Skeletal muscle satellite cell (primary cell): ENCODE results near the gene CHD2.

ENCODE experiments used
- H3K27me3 ChIP-seq: 2 replicates; pipeline ENCODE4 v1.7.0; 2013; ENCODE audit warnings: low read length; ENCODE audit not compliant: control insufficient read depth, insufficient read depth
- H3K36me3 ChIP-seq: 2 replicates; pipeline ENCODE4 v1.7.0; 2013; ENCODE audit warnings: mild to moderate bottlenecking, control low read depth, low read length; ENCODE audit not compliant: insufficient read depth
- H3K4me1 ChIP-seq: 2 replicates; pipeline ENCODE4 v1.7.0; 2013; ENCODE audit warnings: low read length; ENCODE audit not compliant: control insufficient read depth, insufficient read depth
- H3K4me2 ChIP-seq: 2 replicates; pipeline ENCODE4 v1.7.0; 2013; ENCODE audit warnings: mild to moderate bottlenecking, low read length
- H3K4me3 ChIP-seq: 2 replicates; pipeline ENCODE4 v1.7.0; 2013; ENCODE audit warnings: low read length
- H3K9ac ChIP-seq: 2 replicates; pipeline ENCODE4 v1.7.0; 2013; ENCODE audit warnings: mild to moderate bottlenecking, low read depth, low read length, moderate library complexity
- H3K9me3 ChIP-seq: replicated peaks from 2 replicates; pipeline ENCODE4 v1.7.0; 2013; ENCODE audit warnings: mild to moderate bottlenecking, control low read depth, low read length

The CHD2 gene

GRCh38 chr15:92901995-92902394 lies 1.9 kb downstream of the CHD2 start:
- peaks cover 22% of the 10 kb centered on the region for H3K4me1 ChIP-seq
- no peaks in the 10 kb centered on the region for H3K27me3 ChIP-seq
- H3K4me2 ChIP-seq = peak overlapping the region; percentile 94
- no peaks in the 10 kb centered on the region for H3K9me3 ChIP-seq
- H3K4me3 ChIP-seq = peak overlapping the region; percentile 91
- peak overlapping the region; percentile 96 for H3K9ac ChIP-seq
- H3K36me3 ChIP-seq = peaks cover 46% of the 10 kb centered on the region

- Histone ChIP-seq H3K4me3 (peak overlapping the region; percentile 91), H3K27me3 (no peaks in the 10 kb centered on the region), H3K9ac (peak overlapping the region; percentile 96), H3K9me3 (no peaks in the 10 kb centered on the region), H3K36me3 (peaks cover 38% of the 10 kb centered on the region), H3K4me2 (peak overlapping the region; percentile 94), H3K4me1 (peaks cover 31% of the 10 kb centered on the region)
Observed at GRCh38 chr15:92902737-92903593, 2.8 kb downstream of the CHD2 start.

DNA sequence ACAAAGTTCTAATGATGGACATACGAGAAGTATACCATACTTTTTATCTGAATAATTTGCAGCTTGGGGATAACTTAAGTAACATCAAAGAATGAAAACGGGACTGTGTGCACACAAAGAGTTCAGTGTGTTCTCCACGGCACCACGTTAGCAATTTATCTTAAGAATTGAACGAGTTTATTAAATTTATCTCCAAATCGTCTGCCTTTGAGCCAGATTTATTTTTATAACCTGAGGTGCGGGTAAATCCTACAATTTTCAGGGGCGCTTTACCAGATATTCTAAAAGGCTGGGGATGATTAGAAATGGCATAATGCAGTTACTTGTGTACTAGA lies 3.5 kb downstream of the CHD2 start:
- Histone ChIP-seq H3K9me3 (no peaks in the 10 kb centered on the region), H3K9ac (peak overlapping the region; percentile 96), H3K4me1 (peaks cover 37% of the 10 kb centered on the region), H3K4me2 (peak overlapping the region; percentile 94), H3K4me3 (peak overlapping the region; percentile 91), H3K36me3 (peaks cover 31% of the 10 kb centered on the region), H3K27me3 (no peaks in the 10 kb centered on the region)

- peaks cover 26% of the 10 kb centered on the region for H3K36me3 ChIP-seq
- no peaks in the 10 kb centered on the region for H3K9me3 ChIP-seq
- peak overlapping the region; percentile 94 for H3K4me2 ChIP-seq
- peak overlapping the region; percentile 91 for H3K4me3 ChIP-seq
- peak overlapping the region; percentile 96 for H3K9ac ChIP-seq
- H3K4me1 ChIP-seq = peaks cover 42% of the 10 kb centered on the region
- no peaks in the 10 kb centered on the region for H3K27me3 ChIP-seq
Observed at GRCh38 chr15:92903966-92904721, 4.0 kb downstream of the CHD2 start.

DNA sequence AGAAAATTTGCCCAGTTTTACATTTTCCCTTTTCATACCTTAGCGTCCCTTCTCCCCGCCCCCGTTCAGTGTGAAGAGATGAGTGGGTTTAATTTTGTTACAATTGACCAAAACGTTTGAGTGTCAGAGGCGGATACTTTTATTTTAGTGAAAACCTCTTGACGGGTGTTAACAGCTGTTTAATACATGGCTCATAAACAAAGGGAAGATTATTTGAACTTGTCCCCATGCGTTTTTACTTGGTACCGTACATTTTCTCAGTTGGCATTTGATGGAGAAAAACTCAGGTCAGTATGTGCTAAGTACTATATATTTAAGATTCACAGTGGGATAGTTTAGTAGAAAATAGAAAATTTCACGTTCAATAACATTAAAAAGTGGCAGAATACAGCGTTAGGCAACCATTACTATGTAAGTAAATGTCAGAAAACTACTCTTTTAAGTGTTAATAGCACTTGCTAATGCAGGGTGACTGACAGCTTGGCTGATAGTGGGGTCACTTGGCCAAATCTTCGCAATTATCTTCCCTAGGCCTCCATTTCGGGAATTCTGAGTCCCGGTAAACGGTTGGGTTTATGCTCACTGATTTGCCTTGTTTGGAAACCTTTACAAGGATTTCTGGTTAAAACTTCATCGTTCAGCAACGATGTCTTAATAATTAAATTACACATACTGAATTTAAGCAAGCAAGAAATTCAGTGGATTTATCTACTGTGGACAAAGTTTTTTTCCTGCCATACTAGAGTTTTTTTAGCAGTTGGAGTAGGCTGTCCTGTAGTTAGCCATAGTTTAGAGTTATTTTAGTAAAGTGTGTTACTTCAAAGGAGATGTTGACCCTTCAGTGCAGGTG lies 4.8 kb downstream of the CHD2 start:
- peaks cover 23% of the 10 kb centered on the region for H3K36me3 ChIP-seq
- H3K9me3 ChIP-seq = no peaks in the 10 kb centered on the region
- peaks cover 48% of the 10 kb centered on the region for H3K4me1 ChIP-seq
- peak overlapping the region; percentile 96 for H3K9ac ChIP-seq
- H3K4me3 ChIP-seq = peak overlapping the region; percentile 67
- peak overlapping the region; percentile 92 for H3K4me2 ChIP-seq
- no peaks in the 10 kb centered on the region for H3K27me3 ChIP-seq

- H3K4me3 ChIP-seq = peak overlapping the region; percentile 67
- H3K4me1 ChIP-seq = peaks cover 58% of the 10 kb centered on the region
- peak overlapping the region; percentile 92 for H3K4me2 ChIP-seq
- H3K9me3 ChIP-seq = no peaks in the 10 kb centered on the region
- H3K36me3 ChIP-seq = peaks cover 27% of the 10 kb centered on the region
- no peaks in the 10 kb centered on the region for H3K27me3 ChIP-seq
- H3K9ac ChIP-seq = peak overlapping the region; percentile 96
Observed at GRCh38 chr15:92906020-92906419, 5.9 kb downstream of the CHD2 start.

DNA sequence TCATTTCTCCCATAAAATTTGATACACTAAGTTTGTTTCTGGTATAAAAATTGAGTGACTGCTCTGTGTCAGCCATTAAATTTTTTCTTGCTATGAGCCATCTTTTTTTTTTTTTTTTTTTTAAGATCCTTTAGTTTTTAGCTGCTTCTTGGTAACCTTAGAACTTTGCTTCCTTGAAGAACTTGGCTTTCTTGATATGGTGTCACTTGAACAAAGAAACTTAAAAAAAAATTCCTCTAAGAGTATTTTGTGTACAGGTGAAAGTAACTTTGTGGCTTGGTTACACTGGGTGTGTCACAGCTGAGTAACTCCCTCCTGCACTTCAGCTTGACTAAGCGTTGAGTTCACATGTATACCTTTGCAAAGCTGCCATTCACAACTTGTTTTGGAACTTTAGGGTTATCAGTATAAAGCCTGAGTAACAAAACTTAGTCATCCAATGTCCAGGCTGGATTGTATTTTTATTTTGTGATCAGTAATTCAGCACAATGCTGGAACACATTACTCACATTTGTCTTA lies 6.5 kb downstream of the CHD2 start:
- Histone ChIP-seq H3K27me3 (no peaks in the 10 kb centered on the region), H3K4me3 (peak overlapping the region; percentile 67), H3K4me2 (peak overlapping the region; percentile 92), H3K9me3 (no peaks in the 10 kb centered on the region), H3K36me3 (peaks cover 22% of the 10 kb centered on the region), H3K9ac (peak overlapping the region; percentile 96), H3K4me1 (peaks cover 61% of the 10 kb centered on the region)

DNA sequence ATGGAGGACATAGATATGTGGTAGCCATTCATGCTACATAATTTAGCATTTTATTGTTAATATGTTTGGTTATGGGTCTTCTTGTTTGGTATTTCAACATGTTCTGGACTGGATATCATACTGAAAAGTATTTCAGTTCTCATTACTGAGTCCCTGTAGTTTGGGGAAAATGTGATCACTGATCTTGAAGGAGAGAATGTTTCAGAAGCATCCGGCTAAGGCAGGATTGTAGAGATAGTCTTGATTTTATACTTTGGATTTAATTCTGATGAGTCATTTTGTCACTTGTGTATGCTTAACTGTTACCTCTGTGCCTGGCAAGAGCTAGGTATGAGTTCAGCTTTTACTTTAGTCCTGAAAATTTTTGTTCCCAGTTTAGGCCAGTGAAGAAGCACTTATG lies 7.1 kb downstream of the CHD2 start:
- peak overlapping the region; percentile 96 for H3K9ac ChIP-seq
- H3K9me3 ChIP-seq = no peaks in the 10 kb centered on the region
- peaks cover 24% of the 10 kb centered on the region for H3K36me3 ChIP-seq
- H3K4me3 ChIP-seq = peak overlapping the region; percentile 67
- H3K4me1 ChIP-seq = peaks cover 61% of the 10 kb centered on the region
- H3K4me2 ChIP-seq = peak overlapping the region; percentile 92
- no peaks in the 10 kb centered on the region for H3K27me3 ChIP-seq

DNA sequence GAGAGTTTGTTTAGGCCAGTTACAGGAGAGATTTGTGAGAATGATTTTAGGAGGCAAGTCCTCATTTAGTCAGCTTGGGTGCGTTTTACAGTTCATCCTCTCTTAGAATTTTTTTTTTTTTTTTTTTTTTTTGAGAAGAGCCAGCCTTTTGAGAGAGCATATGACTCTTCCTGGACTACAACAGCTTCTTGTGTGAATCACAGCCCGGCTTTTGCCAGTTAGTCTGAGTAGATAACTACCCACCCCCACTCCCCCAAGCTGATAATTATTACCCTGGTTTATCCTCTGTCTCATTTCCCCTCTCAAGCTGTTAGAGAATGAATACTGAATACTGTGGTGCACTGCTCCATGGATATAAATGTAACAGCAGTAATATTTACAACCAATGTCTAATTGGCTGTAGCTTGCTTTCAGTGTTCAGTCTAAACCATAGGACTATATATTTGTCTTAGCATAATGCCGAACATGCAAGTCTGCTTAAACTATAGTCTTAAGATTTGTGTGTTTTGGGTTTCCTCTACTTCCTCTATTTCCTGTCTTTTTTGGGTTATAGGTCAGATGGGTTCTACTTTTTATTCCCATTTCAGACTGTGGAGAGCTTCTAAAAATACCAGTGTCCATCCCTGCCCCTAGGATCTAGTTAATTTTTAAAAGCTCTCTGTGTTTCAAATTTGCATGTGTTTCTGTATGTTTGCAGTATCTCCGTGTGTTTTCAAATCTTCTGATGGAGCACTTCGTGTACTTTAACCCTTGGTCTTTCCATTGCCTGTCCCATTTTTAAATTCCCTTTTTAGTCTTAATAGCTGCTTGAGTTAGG lies 8.0 kb downstream of the CHD2 start:
- no peaks in the 10 kb centered on the region for H3K9me3 ChIP-seq
- peaks cover 65% of the 10 kb centered on the region for H3K4me1 ChIP-seq
- peak overlapping the region; percentile 67 for H3K4me3 ChIP-seq
- no peaks in the 10 kb centered on the region for H3K27me3 ChIP-seq
- H3K9ac ChIP-seq = peak overlapping the region; percentile 96
- peak overlapping the region; percentile 92 for H3K4me2 ChIP-seq
- H3K36me3 ChIP-seq = peaks cover 27% of the 10 kb centered on the region

- H3K4me2 ChIP-seq = peak overlapping the region; percentile 92
- H3K9me3 ChIP-seq = no peaks in the 10 kb centered on the region
- H3K9ac ChIP-seq = peak overlapping the region; percentile 69
- no peaks in the 10 kb centered on the region for H3K27me3 ChIP-seq
- peaks cover 27% of the 10 kb centered on the region for H3K36me3 ChIP-seq
- H3K4me3 ChIP-seq = peak overlapping the region; percentile 52
- peaks cover 70% of the 10 kb centered on the region for H3K4me1 ChIP-seq
Observed at GRCh38 chr15:92908713-92909057, 8.6 kb downstream of the CHD2 start.
